ENCODE measurements around the gene TJP1.

TJP1 gene

GRCh38 chr15:29821416-29822099 lies 710 bp downstream of the TJP1 start:
- peak overlapping the region; percentile 93 for H3K27ac ChIP-seq (ENCODE audit: extremely low read depth, low read depth, low read length)
- no peaks in the 10 kb centered on the region for H3K9me3 ChIP-seq (ENCODE audit: control insufficient read depth, insufficient read depth, low read depth, low read length)
- POLR2A ChIA-PET, result interaction anchor here (1.0 to 3.3 kb wide), 3 partner anchors 97 to 104 kb away, joined by 3 to 18 read pairs (median 5); no protein-coding TSS in a partner anchor
- H3K36me3 ChIP-seq (ENCODE audit: control insufficient read depth in 2 of 2, insufficient read depth in 1 of 2, low read length in 2 of 2), result no peaks in the 10 kb centered on the region
- CTCF ChIA-PET, result interaction anchor here (2.0 kb wide), 1 partner anchor 104 kb away, joined by 13 read pairs; no protein-coding TSS in a partner anchor
- peak overlapping the region; percentile 80 for H3K4me3 ChIP-seq (ENCODE audit: low read depth, low read length)
- peaks cover 7% of the 10 kb centered on the region for H3K4me1 ChIP-seq (ENCODE audit: control insufficient read depth, insufficient read depth, low read length)
- TF ChIP-seq ZIC2 (tag by site-specific recombination; IDR thresholded peaks at IDR 0.05) (peak; percentile 92), PBX3 (CRISPR knock-in tag; IDR thresholded peaks at IDR 0.05) (no peak), ZXDB (tag by site-specific recombination; IDR thresholded peaks at IDR 0.05) (peak; percentile 12), ZNF423 (tag by site-specific recombination; IDR thresholded peaks at IDR 0.05) (0 out of 2 replicates have a peak, but pooled peaks have one; percentile 21), KLF10 (tag by site-specific recombination; IDR thresholded peaks at IDR 0.05) (0 out of 2 replicates have a peak, but pooled peaks have one; percentile 23), ZBTB21 (tag by site-specific recombination; IDR thresholded peaks at IDR 0.05) (no peak), INSM2 (tag by site-specific recombination; IDR thresholded peaks at IDR 0.05) (peak; percentile 51; the same call in 1 of the 2 replicates), SP2 (tag by site-specific recombination; IDR thresholded peaks at IDR 0.05) (peak; percentile 52), SP7 (tag by site-specific recombination; IDR thresholded peaks at IDR 0.05) (peak; percentile 63), ZNF19 (tag by site-specific recombination; IDR thresholded peaks at IDR 0.05; ENCODE audit: low read depth) (no peak), ZNF24 (tag by site-specific recombination; IDR thresholded peaks at IDR 0.05) (peak; percentile 35; the same call in 1 of the 2 replicates), GLIS2 (tag by site-specific recombination; IDR thresholded peaks at IDR 0.05) (peak; percentile 86), KLF8 (tag by site-specific recombination; IDR thresholded peaks at IDR 0.05) (peak; percentile 36), ZSCAN30 (tag by site-specific recombination; IDR thresholded peaks at IDR 0.05) (peak; percentile 10; the same call in 1 of the 2 replicates), ZNF600 (tag by site-specific recombination; IDR thresholded peaks at IDR 0.05) (peak; percentile 55; the same call in 1 of the 2 replicates), SCRT1 (tag by site-specific recombination; IDR thresholded peaks at IDR 0.05; ENCODE audit: borderline replicate concordance) (peak; percentile 83), ZNF660 (tag by site-specific recombination; IDR thresholded peaks at IDR 0.05) (peak; percentile 43; the same call in 1 of the 2 replicates), ZBTB26 (tag by site-specific recombination; optimal IDR thresholded peaks at IDR 0.05) (peak; percentile 42), BCL11A (tag by site-specific recombination; IDR thresholded peaks at IDR 0.05; ENCODE audit: low read depth) (0 out of 2 replicates have a peak, but pooled peaks have one; percentile 21), PRDM10 (tag by site-specific recombination; IDR thresholded peaks at IDR 0.05) (peak; percentile 64), ZEB2 (tag by site-specific recombination; IDR thresholded peaks at IDR 0.05) (peak; percentile 71), ZNF335 (tag by site-specific recombination; conservative IDR thresholded peaks at IDR 0.05) (peak; percentile 57), ZBTB20 (tag by site-specific recombination; IDR thresholded peaks at IDR 0.05) (peak; percentile 76), GLIS1 (tag by site-specific recombination; IDR thresholded peaks at IDR 0.05) (peak; percentile 58), ZNF302 (tag by site-specific recombination; IDR thresholded peaks at IDR 0.05; ENCODE audit: low read depth) (no peak), TSHZ1 (tag by site-specific recombination; IDR thresholded peaks at IDR 0.05; ENCODE audit: borderline replicate concordance) (no peak), KLF7 (tag by site-specific recombination; IDR thresholded peaks at IDR 0.05; ENCODE audit: borderline replicate concordance) (no peak)
